Omental fat pad (tissue), 4 donors: ENCODE results near the gene ENTPD7. TPM values are rescaled to one million over a fixed set of nuclear protein-coding genes. Genes with fewer than 3 reads are reported as not detected.
"Not testable (repeated sequence)": the region's sequence is repeated elsewhere in the genome, so short reads cannot be mapped to it uniquely, and the experiment has no call there.

Experiments
- ATAC-seq: fragments of 150-250 bp; one replicate; pipeline ENCODE4 v1.9.1; 2016; ENCODE audit warnings: mild to moderate bottlenecking, moderate library complexity; ENCODE audit not compliant: low FRiP score
- DNase-seq: peaks from one replicate; pipeline ENCODE4 v3.0.0-alpha.2; 2019; ENCODE audit warnings: low spot score
- small RNA-seq: library from RNA; depleted of rRNA; stranded (forward); fragments of <200 nt; gene quantifications from one replicate; pipeline ENCODE3, GENCODE V24; 2016
- total RNA-seq, 4 donors: library from RNA; depleted of rRNA; stranded (reverse); fragments of >200 nt; gene quantifications; one replicate each; pipeline ENCODE4 v1.1.0, GENCODE V29; 2016
- TF ChIP-seq, protein P1 (sequence below), 3 donors: fragments of 450-650 bp; IDR thresholded peaks; one replicate each; pipeline ENCODE4 v1.5.1; 2016 to 2017; ENCODE audit warnings: antibody characterized with exemption in 3 of 3, mild to moderate bottlenecking in 3 of 3, moderate library complexity in 2 of 3

The ENTPD7 gene
- total RNA-seq, 4 donors from 2014 or later: 5.2 to 18.6 (median 9.2) TPM

- ATAC-seq: no peak
- DNase-seq: no peak
- TF ChIP-seq, protein P1, sequence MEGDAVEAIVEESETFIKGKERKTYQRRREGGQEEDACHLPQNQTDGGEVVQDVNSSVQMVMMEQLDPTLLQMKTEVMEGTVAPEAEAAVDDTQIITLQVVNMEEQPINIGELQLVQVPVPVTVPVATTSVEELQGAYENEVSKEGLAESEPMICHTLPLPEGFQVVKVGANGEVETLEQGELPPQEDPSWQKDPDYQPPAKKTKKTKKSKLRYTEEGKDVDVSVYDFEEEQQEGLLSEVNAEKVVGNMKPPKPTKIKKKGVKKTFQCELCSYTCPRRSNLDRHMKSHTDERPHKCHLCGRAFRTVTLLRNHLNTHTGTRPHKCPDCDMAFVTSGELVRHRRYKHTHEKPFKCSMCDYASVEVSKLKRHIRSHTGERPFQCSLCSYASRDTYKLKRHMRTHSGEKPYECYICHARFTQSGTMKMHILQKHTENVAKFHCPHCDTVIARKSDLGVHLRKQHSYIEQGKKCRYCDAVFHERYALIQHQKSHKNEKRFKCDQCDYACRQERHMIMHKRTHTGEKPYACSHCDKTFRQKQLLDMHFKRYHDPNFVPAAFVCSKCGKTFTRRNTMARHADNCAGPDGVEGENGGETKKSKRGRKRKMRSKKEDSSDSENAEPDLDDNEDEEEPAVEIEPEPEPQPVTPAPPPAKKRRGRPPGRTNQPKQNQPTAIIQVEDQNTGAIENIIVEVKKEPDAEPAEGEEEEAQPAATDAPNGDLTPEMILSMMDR (IDR thresholded peaks at IDR 0.05): no peak
Observed at GRCh38 chr10:99743841-99744240, 84.5 kb downstream of the ENTPD7 start.

GRCh38 chr10:99746166-99746565 is 86.9 kb downstream of the ENTPD7 start:
- ATAC-seq, DNase-seq: not testable (repeated sequence)

DNA sequence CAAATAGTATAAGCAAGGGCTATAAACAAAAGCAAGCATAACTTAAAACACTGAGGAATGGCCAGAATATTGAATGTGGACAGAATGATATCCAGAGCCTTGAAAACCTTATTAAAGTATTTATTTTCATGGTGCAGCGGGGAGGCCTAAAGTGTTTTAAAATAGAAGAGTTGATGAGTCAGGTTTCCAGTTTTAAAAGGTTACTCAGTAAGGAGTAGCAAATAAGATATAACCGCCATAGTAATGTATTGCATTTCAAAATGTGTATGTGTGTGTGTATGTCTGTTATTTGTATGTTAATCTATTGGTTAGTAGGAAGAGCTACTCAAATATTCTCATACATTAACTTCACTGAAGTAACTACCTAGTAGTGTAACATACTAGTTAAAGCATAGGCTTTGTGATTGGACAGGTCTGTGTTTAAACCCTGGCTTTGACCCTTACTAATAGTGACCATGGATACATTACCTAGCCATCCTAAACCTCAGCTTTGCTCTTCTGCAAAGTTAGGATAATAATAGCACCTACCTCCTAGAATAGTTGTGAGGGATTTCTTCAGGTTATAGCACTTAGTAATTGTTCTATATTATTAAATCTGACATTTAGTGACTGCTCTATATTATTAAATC is 89.6 kb downstream of the ENTPD7 start:
- TF ChIP-seq, protein P1 (IDR thresholded peaks at IDR 0.05): no peak
- no peak for ATAC-seq
- DNase-seq: no peak

DNA sequence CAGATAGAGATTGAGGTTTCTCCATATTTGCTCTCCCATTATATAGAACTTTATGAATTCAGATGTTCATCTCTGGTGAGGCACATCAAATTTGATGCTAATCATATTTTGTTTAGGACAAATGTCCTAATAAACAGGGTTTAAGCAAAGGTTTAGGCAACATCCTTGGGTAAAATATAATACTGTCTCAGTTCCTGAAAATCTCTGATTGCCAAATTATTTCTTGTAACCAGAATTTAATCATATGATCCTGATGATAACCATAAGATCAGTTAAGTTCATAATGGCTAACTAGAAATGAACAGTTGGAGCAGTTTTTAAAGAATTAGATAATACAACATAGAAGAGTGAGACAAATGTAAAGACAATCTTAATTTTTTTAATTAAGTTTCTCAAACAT is 91.3 kb downstream of the ENTPD7 start:
- DNase-seq (no peak), ATAC-seq (no peak)
- TF ChIP-seq, protein P1 (IDR thresholded peaks at IDR 0.05): no peak

DNA sequence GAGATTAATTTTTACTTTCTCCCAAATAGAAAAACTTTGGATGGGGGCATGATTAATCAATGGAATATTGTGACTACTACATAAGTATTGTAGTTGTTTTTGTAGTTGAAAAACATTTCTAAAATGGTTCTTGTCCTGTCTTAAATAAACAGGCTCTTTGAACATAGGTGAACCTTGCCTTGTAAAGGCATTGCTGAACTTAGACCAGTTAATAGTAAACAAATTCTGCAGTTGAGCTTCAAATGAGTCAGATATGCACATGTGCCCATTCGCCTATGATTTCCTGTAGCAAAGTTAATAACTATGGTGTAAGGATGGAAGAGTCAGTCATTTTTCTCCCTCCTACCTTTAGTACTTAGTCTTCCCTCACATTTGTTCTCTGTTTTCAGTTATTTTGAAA is 95.4 kb downstream of the ENTPD7 start:
- no peak for DNase-seq
- no peak for ATAC-seq
- TF ChIP-seq, protein P1 (IDR thresholded peaks at IDR 0.05): no peak

Small RNAs within 50 kb of the gene (small RNA-seq; reads per million reads assigned to genes)
- not detected for gene AL133353.1

Other genes starting within 250 kb of the ENTPD7 start
- gene GOT1, start 228.9 kb upstream of the ENTPD7 start, total RNA-seq: 10 to 100 TPM in 3 of 4 donors, 1 to 10 TPM in 1; 10.0 to 18.1 (median 14.5) TPM
- gene NKX2-3, start 126.6 kb upstream of the ENTPD7 start, total RNA-seq: 10 to 100 TPM in 1 of 4 donors, 1 to 10 TPM in 1, under 1 TPM in 2; 0.36 to 15.4 (median 0.87) TPM
- 10 to 100 TPM; 30.2 to 45.4 (median 41.7) TPM for gene SLC25A28, start 39.1 kb upstream of the ENTPD7 start, total RNA-seq
- gene COX15, start 72.6 kb downstream of the ENTPD7 start, total RNA-seq: 10 to 100 TPM; 16.8 to 37.7 (median 32.8) TPM
- gene CUTC, start 72.7 kb downstream of the ENTPD7 start, total RNA-seq: 10 to 100 TPM; 29.7 to 57.5 (median 42.0) TPM
- 1 to 10 TPM in 2 of 4 donors, under 1 TPM in 2; 0.84 to 9.1 (median 1.5) TPM for gene ABCC2, start 123.1 kb downstream of the ENTPD7 start, total RNA-seq